ENCODE results near the gene PHTF1. TPM values are rescaled to one million over a fixed set of nuclear protein-coding genes. Genes with fewer than 3 reads are reported as not detected.

PHTF1 gene
- total RNA-seq, 2 donors from 2014 or later: 12.9 to 16.2 TPM

Other genes with a start within 250 kb of the PHTF1 start
- gene RSBN1, start 53.0 kb upstream of the PHTF1 start, total RNA-seq: 10 to 100 TPM; 18.4 to 23.9 TPM
- 10 to 100 TPM; 59.8 to 82.5 TPM for gene PTPN22, start 112.2 kb upstream of the PHTF1 start, total RNA-seq
- 1 to 10 TPM; 1.3 to 1.7 TPM for gene BCL2L15, start 128.1 kb upstream of the PHTF1 start, total RNA-seq
- gene AP4B1, start 145.3 kb upstream of the PHTF1 start, total RNA-seq: 10 to 100 TPM; 50.5 to 68.8 TPM
- gene DCLRE1B, start 145.8 kb upstream of the PHTF1 start, total RNA-seq: 10 to 100 TPM; 13.8 to 17.8 TPM
- 10 to 100 TPM; 74.4 to 75.6 TPM for gene HIPK1, start 169.8 kb upstream of the PHTF1 start, total RNA-seq
- 1 to 10 TPM in 1 of 2 donors, under 1 TPM in 1; 0.90 to 1.0 TPM for gene OLFML3, start 220.0 kb upstream of the PHTF1 start, total RNA-seq

Data from activated T-cell treated with anti-CD3 and anti-CD28 coated beads, Interleukin-2, amount 50 U/mL, for 72 hours (primary cell).